Activated naive CD4-positive, alpha-beta T cell treated with anti-CD3 and anti-CD28 coated beads, Interleukin-2, amount 50 U/mL, for 24 hours (primary cell): ENCODE measurements around the gene HACD3.
"Not testable (repeated sequence)": the region's sequence is repeated elsewhere in the genome, so short reads cannot be mapped to it uniquely, and the experiment has no call there.

Source experiments
- H3K27ac Mint-ChIP-seq: one replicate; pipeline ENCODE4 v1.8.0; 2021; ENCODE audit warnings: mild to moderate bottlenecking, mixed read lengths
- H3K27me3 Mint-ChIP-seq: one replicate; pipeline ENCODE4 v1.8.0; 2021; ENCODE audit warnings: mixed read lengths
- H3K36me3 Mint-ChIP-seq: one replicate; pipeline ENCODE4 v1.8.0; 2021; ENCODE audit warnings: mixed read lengths
- H3K4me1 Mint-ChIP-seq: one replicate; pipeline ENCODE4 v1.8.0; 2021; ENCODE audit warnings: mixed read lengths
- H3K4me3 Mint-ChIP-seq: one replicate; pipeline ENCODE4 v1.8.0; 2021; ENCODE audit warnings: mild to moderate bottlenecking, mixed read lengths
- H3K9me3 Mint-ChIP-seq: one replicate; pipeline ENCODE4 v1.8.0; 2021; ENCODE audit warnings: mixed read lengths

Gene HACD3

DNA sequence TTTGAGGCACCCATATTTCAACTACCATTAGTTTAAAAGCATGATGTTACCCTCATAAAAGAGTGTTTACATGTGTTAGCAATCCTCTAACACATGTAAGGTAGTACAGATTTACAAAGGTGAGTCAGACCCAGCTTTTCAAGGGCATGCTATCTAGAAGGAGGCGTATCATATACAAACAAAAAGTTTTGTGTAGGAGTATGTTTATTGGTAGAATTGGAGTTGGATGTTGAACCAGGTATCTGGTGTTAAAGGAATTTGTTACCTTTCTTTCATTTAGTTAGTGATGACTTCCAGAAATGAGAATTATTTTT, 2.4 kb downstream of the HACD3 start:
- peaks cover 46% of the 10 kb centered on the region for H3K4me1 Mint-ChIP-seq
- no peaks in the 10 kb centered on the region for H3K27me3 Mint-ChIP-seq
- H3K27ac Mint-ChIP-seq: no peak overlapping the region
- H3K36me3 Mint-ChIP-seq: peaks cover 3% of the 10 kb centered on the region
- no peaks in the 10 kb centered on the region for H3K9me3 Mint-ChIP-seq
- H3K4me3 Mint-ChIP-seq: peak overlapping the region; percentile 89

DNA sequence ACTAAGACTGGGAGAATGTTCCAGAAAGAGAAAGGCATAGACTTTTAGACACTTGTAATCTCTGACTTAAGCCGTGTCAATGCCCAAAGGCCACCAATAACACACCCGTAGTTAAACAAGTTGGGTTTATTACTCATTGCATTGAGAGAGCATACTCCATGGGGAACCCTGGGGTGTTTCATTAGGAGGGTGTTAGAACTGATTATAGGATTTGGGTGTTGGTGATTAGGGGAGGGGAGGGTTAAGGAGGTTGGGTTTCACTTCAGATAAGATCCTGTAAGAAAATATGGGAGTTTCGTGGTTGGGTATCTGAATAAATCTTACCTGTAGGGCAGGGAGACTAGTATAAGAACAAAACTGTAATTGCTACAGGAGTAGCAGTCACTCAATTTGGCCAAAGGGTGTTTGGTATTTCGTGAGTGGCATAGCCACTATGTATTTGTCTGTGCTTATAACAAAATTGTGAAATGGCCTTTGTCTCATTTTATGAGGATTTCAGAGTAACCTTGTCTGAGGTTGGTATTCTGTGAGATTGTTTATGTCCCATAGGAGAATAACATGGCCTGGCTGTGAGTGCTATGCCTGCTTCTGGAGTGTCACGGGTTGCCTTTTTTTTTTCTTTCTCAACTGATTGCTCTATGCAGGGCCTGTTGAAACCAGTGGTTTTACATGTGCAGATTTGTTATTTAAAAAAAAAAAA, 2.9 kb downstream of the HACD3 start:
- no peak overlapping the region for H3K27ac Mint-ChIP-seq
- H3K9me3 Mint-ChIP-seq: no peaks in the 10 kb centered on the region
- H3K4me1 Mint-ChIP-seq: peaks cover 50% of the 10 kb centered on the region
- H3K36me3 Mint-ChIP-seq: peaks cover 6% of the 10 kb centered on the region
- H3K27me3 Mint-ChIP-seq: no peaks in the 10 kb centered on the region
- H3K4me3 Mint-ChIP-seq: peak overlapping the region; percentile 89

DNA sequence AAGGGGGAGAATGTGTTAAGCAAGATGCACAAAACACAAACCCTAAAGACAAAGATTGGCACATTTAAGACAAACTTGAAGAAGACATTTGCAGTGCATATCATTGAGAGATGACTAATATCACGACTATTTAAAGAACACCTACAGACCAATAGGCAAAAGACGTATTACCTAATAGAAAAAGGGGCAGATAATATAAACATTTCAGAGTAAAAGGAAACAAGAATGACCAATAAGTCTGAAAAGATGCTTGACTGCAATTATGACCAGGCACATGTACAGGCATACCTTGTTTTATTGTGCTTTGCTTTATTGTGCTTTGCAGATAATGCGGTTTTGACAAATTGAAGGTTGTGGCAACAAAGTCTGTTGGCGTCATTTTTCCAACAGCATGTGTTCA, 4.9 kb downstream of the HACD3 start:
- no peaks in the 10 kb centered on the region for H3K9me3 Mint-ChIP-seq
- no peaks in the 10 kb centered on the region for H3K27me3 Mint-ChIP-seq
- H3K36me3 Mint-ChIP-seq: peaks cover 6% of the 10 kb centered on the region
- no peak overlapping the region for H3K27ac Mint-ChIP-seq
- H3K4me1 Mint-ChIP-seq: peaks cover 48% of the 10 kb centered on the region
- H3K4me3 Mint-ChIP-seq: no peak overlapping the region

DNA sequence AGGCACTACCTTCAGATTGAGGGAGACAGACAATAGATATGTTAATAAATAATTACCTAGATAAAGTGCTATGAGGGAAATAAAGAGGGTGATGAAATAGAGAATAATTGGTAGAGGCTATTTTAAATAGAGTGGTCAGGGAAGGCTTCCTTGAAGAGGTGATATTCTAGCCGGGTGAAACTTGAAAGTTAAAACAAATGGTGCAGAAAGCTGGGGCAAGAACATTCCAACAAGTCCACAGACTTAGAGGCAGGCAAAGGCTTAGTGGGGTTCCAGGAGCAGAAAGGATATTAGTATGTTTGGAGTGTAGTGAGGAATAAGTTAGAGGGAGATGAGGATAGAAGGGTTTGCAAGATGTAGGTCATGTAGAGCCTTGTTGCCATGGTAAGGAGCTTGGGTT, 10.1 kb downstream of the HACD3 start:
- H3K27ac Mint-ChIP-seq: no peak overlapping the region
- no peak overlapping the region for H3K4me3 Mint-ChIP-seq
- H3K27me3 Mint-ChIP-seq: no peaks in the 10 kb centered on the region
- peaks cover 31% of the 10 kb centered on the region for H3K4me1 Mint-ChIP-seq
- H3K9me3 Mint-ChIP-seq: no peaks in the 10 kb centered on the region
- H3K36me3 Mint-ChIP-seq: peaks cover 5% of the 10 kb centered on the region

DNA sequence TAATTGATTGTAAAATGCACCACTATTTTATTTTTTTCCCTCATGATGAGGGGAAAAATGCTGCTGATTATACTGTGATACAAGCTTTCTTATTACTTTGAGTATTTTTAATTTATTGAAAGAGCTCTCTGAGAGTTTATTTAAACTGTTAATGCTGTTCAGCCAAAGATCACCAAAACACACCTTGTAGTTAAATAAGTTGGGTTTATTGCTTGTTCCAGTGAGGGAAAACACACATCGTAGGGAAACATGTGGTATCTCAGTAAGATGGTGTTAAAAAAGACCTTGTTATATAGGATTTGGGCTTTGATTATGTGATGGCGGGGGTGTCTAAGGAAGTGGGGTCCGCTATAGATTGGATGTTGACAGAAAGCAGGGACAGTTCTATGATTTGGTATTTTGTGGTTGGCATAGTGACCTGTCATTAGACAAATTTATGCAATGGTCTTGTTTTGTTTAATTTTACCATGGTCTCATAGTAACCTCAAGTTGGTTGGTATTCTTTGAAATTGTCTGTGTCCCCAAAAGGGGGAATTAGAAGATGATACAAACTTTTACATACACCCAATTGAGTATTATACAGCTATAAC, 11.1 kb downstream of the HACD3 start:
- Mint-ChIP-seq H3K27ac (no peak overlapping the region), H3K9me3 (no peaks in the 10 kb centered on the region), H3K4me1 (peaks cover 33% of the 10 kb centered on the region), H3K4me3 (no peak overlapping the region), H3K27me3 (no peaks in the 10 kb centered on the region), H3K36me3 (peaks cover 3% of the 10 kb centered on the region)

DNA sequence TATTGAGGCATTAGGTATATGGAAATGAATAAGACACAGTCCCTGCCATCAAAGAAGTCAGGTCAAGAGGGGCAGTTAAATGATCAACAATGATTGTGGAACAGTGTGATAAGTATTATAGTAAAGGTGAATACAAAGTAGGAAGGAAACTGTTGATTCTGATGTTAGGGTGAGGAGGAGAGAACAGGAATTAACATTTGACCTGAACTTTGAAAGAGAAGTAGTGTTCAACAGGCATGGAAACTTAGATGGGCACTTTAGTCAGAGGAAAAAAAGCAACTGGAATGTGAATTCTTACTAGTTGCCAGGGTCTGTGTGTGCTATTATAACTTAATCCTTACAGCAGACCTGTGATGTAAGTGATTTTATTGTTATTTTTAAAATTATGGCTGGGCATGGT, 17.6 kb downstream of the HACD3 start:
- Mint-ChIP-seq H3K27me3 (no peaks in the 10 kb centered on the region), H3K9me3 (no peaks in the 10 kb centered on the region), H3K27ac (no peak overlapping the region), H3K4me3 (no peak overlapping the region), H3K4me1 (peaks cover 29% of the 10 kb centered on the region), H3K36me3 (no peaks in the 10 kb centered on the region)

DNA sequence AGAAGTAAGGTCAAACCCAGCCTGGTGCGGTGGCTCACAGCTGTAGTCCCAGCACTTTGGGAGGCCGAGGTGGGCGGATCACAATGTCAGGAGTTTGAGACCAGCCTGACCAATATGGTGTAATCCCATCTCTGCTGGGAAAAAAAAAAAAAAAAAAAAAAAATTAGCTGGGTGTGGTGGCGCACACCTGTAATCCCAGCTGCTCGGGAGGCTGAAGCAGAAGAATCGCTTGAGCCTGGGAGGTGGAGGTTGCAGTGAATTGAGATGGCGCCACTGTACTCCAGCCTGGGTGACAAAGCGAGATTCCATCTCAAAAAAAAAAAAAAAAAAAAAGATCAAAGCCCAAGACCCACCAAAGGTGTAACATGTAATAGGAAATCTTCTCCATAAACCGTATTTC, 19.0 kb downstream of the HACD3 start:
- H3K27me3 Mint-ChIP-seq, H3K27ac Mint-ChIP-seq, H3K36me3 Mint-ChIP-seq, H3K4me3 Mint-ChIP-seq, H3K9me3 Mint-ChIP-seq: not testable (repeated sequence)
- H3K4me1 Mint-ChIP-seq: peaks cover 29% of the 10 kb centered on the region

DNA sequence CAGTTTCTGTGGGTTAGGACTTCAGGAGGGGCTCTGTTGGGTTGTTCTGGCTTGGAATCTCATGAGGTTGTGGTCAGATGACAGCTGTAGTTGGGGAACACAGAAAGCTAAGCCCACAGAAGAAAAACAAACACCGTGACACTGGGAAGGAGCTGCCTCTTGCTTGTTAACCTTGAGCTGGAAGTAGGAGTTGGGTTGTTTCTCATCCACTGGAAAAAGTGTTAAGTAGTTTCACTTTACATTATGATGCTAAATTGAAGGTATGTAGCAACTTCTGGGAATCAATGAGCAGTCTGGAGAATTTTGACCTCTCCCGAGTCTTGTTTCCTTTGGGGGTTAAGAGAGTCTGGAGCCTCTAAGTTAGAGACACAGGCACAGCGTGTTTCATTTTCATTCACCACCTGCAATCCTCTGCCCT, 20.4 kb downstream of the HACD3 start:
- Mint-ChIP-seq H3K36me3 (peaks cover 7% of the 10 kb centered on the region), H3K27me3 (no peaks in the 10 kb centered on the region), H3K9me3 (no peaks in the 10 kb centered on the region), H3K27ac (no peak overlapping the region), H3K4me3 (no peak overlapping the region), H3K4me1 (peaks cover 25% of the 10 kb centered on the region)

DNA sequence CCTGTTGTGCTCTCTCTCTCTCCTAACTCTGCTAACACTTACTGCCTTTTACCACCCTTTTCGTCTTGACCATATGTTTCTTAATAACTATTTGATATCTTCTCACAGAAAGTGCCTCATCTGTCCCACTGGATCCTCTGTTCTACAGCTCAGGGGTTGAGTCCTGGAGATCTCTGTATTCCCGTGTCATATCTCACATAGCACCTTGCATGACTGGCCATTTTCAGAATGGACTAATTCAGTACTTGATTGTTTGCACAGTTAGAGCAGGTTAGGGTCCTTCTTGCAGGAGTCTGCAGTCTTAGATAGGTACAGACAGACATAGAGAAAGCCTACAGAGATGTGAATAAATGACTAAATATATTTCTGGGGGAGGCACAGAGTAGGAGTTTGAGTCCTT, 20.9 kb downstream of the HACD3 start:
- H3K36me3 Mint-ChIP-seq: peaks cover 7% of the 10 kb centered on the region
- no peak overlapping the region for H3K4me3 Mint-ChIP-seq
- no peak overlapping the region for H3K27ac Mint-ChIP-seq
- H3K27me3 Mint-ChIP-seq: no peaks in the 10 kb centered on the region
- H3K9me3 Mint-ChIP-seq: no peaks in the 10 kb centered on the region
- peaks cover 21% of the 10 kb centered on the region for H3K4me1 Mint-ChIP-seq

DNA sequence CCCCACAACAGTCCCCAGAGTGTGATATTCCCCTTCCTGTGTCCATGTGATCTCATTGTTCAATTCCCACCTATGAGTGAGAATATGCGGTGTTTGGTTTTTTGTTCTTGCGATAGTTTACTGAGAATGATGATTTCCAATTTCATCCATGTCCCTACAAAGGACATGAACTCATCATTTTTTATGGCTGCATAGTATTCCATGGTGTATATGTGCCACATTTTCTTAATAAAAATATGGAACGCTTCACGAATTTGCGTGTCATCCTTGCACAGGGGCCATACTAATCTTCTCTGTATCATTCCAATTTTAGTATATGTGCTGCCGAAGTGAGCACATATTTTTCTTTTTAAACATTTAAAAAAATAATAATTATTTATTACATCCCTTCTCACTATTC, 22.6 kb downstream of the HACD3 start:
- H3K4me3 Mint-ChIP-seq, H3K36me3 Mint-ChIP-seq, H3K9me3 Mint-ChIP-seq, H3K27me3 Mint-ChIP-seq, H3K27ac Mint-ChIP-seq: not testable (repeated sequence)
- peaks cover 17% of the 10 kb centered on the region for H3K4me1 Mint-ChIP-seq

DNA sequence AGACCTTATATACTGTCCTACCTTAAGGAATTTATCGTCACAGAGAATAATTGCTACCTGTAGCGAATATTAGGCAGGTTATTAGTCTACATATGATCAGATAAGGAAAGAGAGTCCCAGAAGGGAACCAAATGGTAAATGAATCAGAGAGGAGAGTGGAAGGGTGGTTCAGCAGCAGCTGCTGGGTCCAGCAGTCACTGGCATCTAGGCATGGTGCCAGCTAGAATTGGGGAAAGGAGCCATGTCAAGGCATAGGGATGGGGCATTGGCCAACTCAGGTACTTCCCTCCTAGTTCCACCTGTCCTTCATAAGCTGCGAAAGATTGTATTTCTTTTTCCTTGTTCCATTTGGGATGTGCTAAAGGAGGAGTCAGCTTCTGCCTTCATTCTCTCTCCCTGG, 23.4 kb downstream of the HACD3 start:
- no peak overlapping the region for H3K4me3 Mint-ChIP-seq
- H3K27me3 Mint-ChIP-seq: no peaks in the 10 kb centered on the region
- H3K4me1 Mint-ChIP-seq: peaks cover 15% of the 10 kb centered on the region
- H3K9me3 Mint-ChIP-seq: no peaks in the 10 kb centered on the region
- peaks cover 7% of the 10 kb centered on the region for H3K36me3 Mint-ChIP-seq
- no peak overlapping the region for H3K27ac Mint-ChIP-seq

DNA sequence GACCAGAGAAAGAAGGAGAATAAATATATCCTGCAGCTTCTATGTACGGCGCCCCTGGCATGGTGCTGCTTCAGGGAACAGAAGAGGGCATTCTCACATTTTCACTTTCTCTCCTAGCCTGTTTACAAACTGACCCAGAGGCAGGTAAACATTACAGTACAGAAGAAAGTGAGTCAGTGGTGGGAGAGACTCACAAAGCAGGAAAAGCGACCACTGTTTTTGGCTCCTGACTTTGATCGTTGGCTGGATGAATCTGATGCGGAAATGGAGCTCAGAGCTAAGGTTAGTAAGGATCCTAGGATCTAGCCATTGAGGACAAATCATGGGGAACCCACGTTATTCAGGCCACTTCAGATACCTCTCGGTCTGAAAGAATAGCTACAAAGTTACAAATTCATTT, 26.4 kb downstream of the HACD3 start:
- Mint-ChIP-seq H3K27me3 (no peaks in the 10 kb centered on the region), H3K36me3 (peaks cover 11% of the 10 kb centered on the region), H3K27ac (no peak overlapping the region), H3K4me1 (no peaks in the 10 kb centered on the region), H3K4me3 (no peak overlapping the region), H3K9me3 (no peaks in the 10 kb centered on the region)

DNA sequence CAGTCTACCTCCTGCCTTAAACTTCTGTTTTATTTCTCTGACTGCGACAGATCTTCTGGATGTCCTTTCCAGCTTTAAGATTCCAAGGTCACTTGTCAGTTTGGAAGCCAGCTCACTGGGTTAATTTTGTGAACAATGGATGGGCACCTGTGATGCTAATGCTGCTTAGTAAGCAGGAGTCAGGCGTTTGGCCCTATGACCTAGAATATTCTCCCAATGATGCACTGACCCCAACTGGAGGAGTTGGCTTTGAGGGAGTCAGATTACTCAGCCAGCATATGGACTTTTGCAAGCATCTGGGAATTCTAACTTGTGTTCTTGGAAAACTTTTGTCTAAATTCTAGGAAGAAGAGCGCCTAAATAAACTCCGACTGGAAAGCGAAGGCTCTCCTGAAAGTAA, 28.1 kb downstream of the HACD3 start:
- Mint-ChIP-seq H3K36me3 (peaks cover 11% of the 10 kb centered on the region), H3K27me3 (no peaks in the 10 kb centered on the region), H3K4me3 (no peak overlapping the region), H3K4me1 (no peaks in the 10 kb centered on the region), H3K27ac (no peak overlapping the region), H3K9me3 (no peaks in the 10 kb centered on the region)

DNA sequence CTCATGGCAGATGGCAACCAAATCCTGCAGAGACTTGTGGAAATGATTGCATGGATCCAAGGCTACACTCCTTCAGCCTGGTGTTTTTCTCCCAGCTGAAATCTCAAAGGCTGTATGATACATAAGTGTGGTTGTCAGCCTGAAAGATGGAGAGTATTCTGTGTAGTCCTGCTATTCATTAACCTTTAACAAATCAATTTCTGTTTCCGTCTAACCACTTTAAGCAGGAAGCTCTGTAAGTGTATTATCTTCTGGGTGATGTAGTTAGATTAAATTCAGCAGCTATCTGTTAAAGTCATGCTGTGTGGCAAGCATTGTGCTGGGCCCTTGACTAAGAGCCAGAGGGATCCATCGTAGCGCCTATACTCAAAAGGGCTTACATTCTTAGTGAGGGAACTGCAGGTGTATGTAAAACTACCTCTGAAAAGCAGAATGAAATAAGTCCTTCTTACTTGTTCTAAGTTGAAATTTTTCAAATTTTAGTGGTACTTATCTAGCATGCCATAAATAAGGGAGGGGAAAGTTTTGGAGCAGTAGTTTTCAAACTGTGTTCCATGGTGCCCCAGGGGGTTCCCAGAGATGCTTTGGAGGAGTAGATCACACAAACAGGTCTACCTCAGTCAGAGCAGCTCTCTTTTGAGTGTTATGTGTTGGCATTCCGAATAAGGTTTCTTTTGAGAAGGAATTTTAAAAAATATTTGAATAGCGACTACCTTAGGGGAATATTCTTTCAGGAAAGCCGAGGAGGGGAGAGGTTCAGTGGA, 28.9 kb downstream of the HACD3 start:
- peaks cover 8% of the 10 kb centered on the region for H3K36me3 Mint-ChIP-seq
- no peak overlapping the region for H3K4me3 Mint-ChIP-seq
- no peak overlapping the region for H3K27ac Mint-ChIP-seq
- no peaks in the 10 kb centered on the region for H3K4me1 Mint-ChIP-seq
- no peaks in the 10 kb centered on the region for H3K27me3 Mint-ChIP-seq
- no peaks in the 10 kb centered on the region for H3K9me3 Mint-ChIP-seq

DNA sequence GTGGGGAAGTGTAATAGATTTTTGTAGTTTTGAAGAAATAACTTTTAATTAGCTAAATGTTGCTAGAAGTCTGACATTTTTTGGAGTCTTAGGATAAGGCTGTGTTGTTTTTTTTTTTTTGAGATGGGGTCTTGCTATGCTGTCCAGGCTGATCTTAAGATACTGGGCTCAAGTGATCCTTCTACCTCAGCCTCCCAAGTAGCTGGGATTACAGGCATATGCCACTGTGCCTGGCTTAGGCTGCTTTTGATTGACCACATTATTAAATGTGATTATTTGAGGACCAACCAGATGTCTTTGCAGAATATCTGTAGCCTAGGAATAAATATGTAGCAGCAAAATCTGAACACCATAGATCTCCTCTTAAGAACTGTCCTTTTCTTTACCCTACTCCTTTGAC, 29.7 kb downstream of the HACD3 start:
- Mint-ChIP-seq H3K36me3 (peaks cover 12% of the 10 kb centered on the region), H3K4me1 (no peaks in the 10 kb centered on the region), H3K27ac (no peak overlapping the region), H3K4me3 (no peak overlapping the region), H3K27me3 (no peaks in the 10 kb centered on the region), H3K9me3 (no peaks in the 10 kb centered on the region)

DNA sequence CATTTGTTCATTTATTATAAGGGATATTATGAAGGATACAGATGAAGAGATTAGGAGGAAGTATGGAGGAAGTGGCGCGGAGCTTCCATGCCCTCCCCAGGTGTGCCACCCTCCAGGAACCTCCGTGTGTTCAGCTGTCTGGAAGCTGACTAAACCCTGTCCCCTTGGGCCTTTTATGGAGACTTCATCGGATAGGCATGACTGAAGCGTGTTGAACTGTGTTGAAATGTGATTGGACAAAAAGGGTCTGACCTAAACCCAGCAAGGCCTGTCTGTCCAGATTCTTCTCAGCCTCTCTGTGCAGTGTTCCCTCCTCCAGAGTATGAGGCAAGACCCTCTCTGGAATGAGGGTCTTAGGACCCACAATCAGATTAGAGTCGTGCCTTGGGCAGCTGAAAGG, 31.7 kb downstream of the HACD3 start:
- Mint-ChIP-seq H3K27me3 (no peaks in the 10 kb centered on the region), H3K4me1 (no peaks in the 10 kb centered on the region), H3K9me3 (no peaks in the 10 kb centered on the region), H3K36me3 (peaks cover 16% of the 10 kb centered on the region), H3K27ac (no peak overlapping the region), H3K4me3 (no peak overlapping the region)
